CD4-positive, alpha-beta T cell (primary cell): Measurements from ENCODE around the gene TRAF3IP3. TPM values are rescaled to one million over a fixed set of nuclear protein-coding genes. Genes with fewer than 3 reads are reported as not detected.

Experiments
- ATAC-seq: fragments of 200-7000 bp; cut with Tn5 transposase; one replicate; pipeline ENCODE4 v1.10.0; 2022; ENCODE audit warnings: mild to moderate bottlenecking; ENCODE audit not compliant: poor library complexity
- CTCF ChIA-PET: fragments of 350-600 bp; sonication (Branson Sonifier 250); formaldehyde crosslinking; loops from one replicate; lab custom pipeline; 2021; ENCODE audit warnings: antibody characterized with exemption, inconsistent platforms; lab: Charles Lee
- POLR2A ChIA-PET: fragments of 350-600 bp; sonication (Branson Sonifier 250); formaldehyde crosslinking; loops from one replicate; lab custom pipeline; 2021; ENCODE audit warnings: antibody characterized with exemption, inconsistent platforms; lab: Charles Lee
- DNase-seq, 14 experiments: peaks; one replicate each; pipeline ENCODE4 v3.0.0-alpha.2; 2013 to 2020; ENCODE audit warnings: mixed read lengths in 2 of 14
- H3K27ac ChIP-seq, 2 donors: one replicate each; pipeline versions ENCODE4 v1.5.1 to v1.7.0; 2013; ENCODE audit warnings: low read length in 2 of 2, low read depth in 1 of 2, mild to moderate bottlenecking in 1 of 2
- H3K27me3 ChIP-seq, 2 experiments: 1 replicate in 1 of 2; 2 replicates in 1 of 2; pipeline versions ENCODE4 v1.6.1 to v1.7.0; 2013; ENCODE audit warnings: low read length in 2 of 2, control low read depth in 1 of 2, mild to moderate bottlenecking in 1 of 2, moderate library complexity in 1 of 2; ENCODE audit not compliant: insufficient read depth in 2 of 2, control insufficient read depth in 1 of 2
- H3K36me3 ChIP-seq: one replicate; pipeline ENCODE4 v1.6.1; 2013; ENCODE audit warnings: low read length, control low read depth; ENCODE audit not compliant: insufficient read depth
- H3K4me1 ChIP-seq: one replicate; pipeline ENCODE4 v1.6.1; 2013; ENCODE audit warnings: low read length, control low read depth; ENCODE audit not compliant: insufficient read depth
- H3K4me3 ChIP-seq: one replicate; pipeline ENCODE4 v1.5.1; 2013; ENCODE audit warnings: mild to moderate bottlenecking, low read length, moderate library complexity
- H3K9me3 ChIP-seq, 2 experiments: 1 replicate in 1 of 2; 2 replicates in 1 of 2; pipeline versions ENCODE4 v1.6.1 to v1.7.0; 2013; ENCODE audit warnings: low read length in 2 of 2, mild to moderate bottlenecking in 2 of 2, control low read depth in 1 of 2, moderate library complexity in 1 of 2; ENCODE audit not compliant: control insufficient read depth in 1 of 2, insufficient read depth in 1 of 2
- H3K27ac Mint-ChIP-seq: one replicate; pipeline ENCODE4 v1.8.0; 2020; ENCODE audit warnings: mixed read lengths
- H3K27me3 Mint-ChIP-seq: one replicate; pipeline ENCODE4 v1.8.0; 2021; ENCODE audit warnings: mixed read lengths
- H3K36me3 Mint-ChIP-seq: one replicate; pipeline ENCODE4 v1.8.0; 2021; ENCODE audit warnings: low read depth, mixed read lengths
- H3K4me1 Mint-ChIP-seq: one replicate; pipeline ENCODE4 v1.8.0; 2021; ENCODE audit warnings: low read depth, mixed read lengths
- H3K4me3 Mint-ChIP-seq: one replicate; pipeline ENCODE4 v1.8.0; 2020; ENCODE audit warnings: mild to moderate bottlenecking, mixed read lengths
- H3K9me3 Mint-ChIP-seq: one replicate; pipeline ENCODE4 v1.8.0; 2020; ENCODE audit warnings: mixed read lengths
- CTCF ChIP-seq: fragments of 200-600 bp; IDR thresholded peaks from one replicate; pipeline ENCODE4 v1.8.0; 2022; ENCODE audit warnings: antibody characterized with exemption, mild to moderate bottlenecking
- intact Hi-C, 2 experiments: fragments of 100-400 bp; cut with DNase I in 1 of 2; cut with micrococcal nuclease in 1 of 2; formaldehyde crosslinking; loops; one replicate each; pipeline versions ENCODE4 v1.15.1 to v1.9.0; 2023 to 2025; cut with DNase I, micrococcal nuclease
- total RNA-seq, 174 experiments: library from RNA in 2 of 174; stranded (reverse) in 2 of 174; gene quantifications; one replicate each; pipeline ENCODE4 v1.2.3 and lab custom pipeline; 2021 to 2026

Gene TRAF3IP3
- total RNA-seq, 2 experiments from 2014 or later, result 279 to 290 TPM

GRCh38 chr1:209766051-209766450 lies 10.2 kb downstream of the TRAF3IP3 start:
- DNase-seq (peak in 2 of 14 experiments; percentile 42 to 49), ATAC-seq (no peak)
- no peaks in the 10 kb centered on the region for H3K9me3 ChIP-seq
- no peak overlapping the region for H3K4me3 Mint-ChIP-seq
- no peaks in the 10 kb centered on the region for H3K9me3 Mint-ChIP-seq
- no peaks in the 10 kb centered on the region for H3K27me3 ChIP-seq
- TF ChIP-seq CTCF, result no peak
- peak overlapping the region; percentile 36 to 71 for H3K27ac ChIP-seq
- H3K4me1 Mint-ChIP-seq, result peaks cover 80% of the 10 kb centered on the region
- no peak overlapping the region for H3K4me3 ChIP-seq
- H3K4me1 ChIP-seq, result peaks cover 75% of the 10 kb centered on the region
- ChIA-PET POLR2A (interaction anchor here (1.1 to 6.6 kb wide), 4 partner anchors 12 to 91 kb away, joined by 3 to 478 read pairs (median 125); partner anchors contain the start of genes C1orf74, G0S2, TRAF3IP3 and UTP25), CTCF (interaction anchor here (0.5 to 9.3 kb wide), 5 partner anchors 8 to 608 kb away, joined by 3 to 80 read pairs (median 5); partner anchors contain the start of genes TRAF3IP3 and UTP25)
- H3K27me3 Mint-ChIP-seq, result no peaks in the 10 kb centered on the region
- H3K27ac Mint-ChIP-seq, result no peak overlapping the region
- peaks cover 67% of the 10 kb centered on the region for H3K36me3 ChIP-seq
- H3K36me3 Mint-ChIP-seq, result peaks cover 61% of the 10 kb centered on the region
- intact Hi-C loops, result loop anchor here (2.0 to 5.0 kb wide), 3 partner anchors 17 to 74 kb away; partner anchors contain the start of gene UTP25 (in 1 of the 2)

- H3K4me3 Mint-ChIP-seq, result no peak overlapping the region
- no peaks in the 10 kb centered on the region for H3K27me3 ChIP-seq
- POLR2A ChIA-PET, result interaction anchor here (5.8 to 6.6 kb wide), 2 partner anchors 13 kb away, joined by 245 to 478 read pairs; partner anchors contain the start of genes C1orf74 and TRAF3IP3
- peak overlapping the region; percentile 71 for H3K4me3 ChIP-seq
- H3K4me1 Mint-ChIP-seq, result peaks cover 70% of the 10 kb centered on the region
- H3K9me3 Mint-ChIP-seq, result no peaks in the 10 kb centered on the region
- peaks cover 59% of the 10 kb centered on the region for H3K36me3 ChIP-seq
- no peak for DNase-seq
- CTCF ChIA-PET, result interaction anchor here (1.5 to 9.3 kb wide), 5 partner anchors 9 to 61 kb away, joined by 5 to 80 read pairs (median 7); partner anchors contain the start of genes TRAF3IP3 and UTP25
- intact Hi-C loops, result loop anchor here (1.0 to 5.0 kb wide), 4 partner anchors 10 to 75 kb away; partner anchors contain the start of gene UTP25 (in 1 of the 2)
- peaks cover 75% of the 10 kb centered on the region for H3K4me1 ChIP-seq
- no peak for TF ChIP-seq CTCF
- peak overlapping the region; percentile 33 to 73 for H3K27ac ChIP-seq
- peaks cover 51% of the 10 kb centered on the region for H3K36me3 Mint-ChIP-seq
- no peaks in the 10 kb centered on the region for H3K27me3 Mint-ChIP-seq
- no peaks in the 10 kb centered on the region for H3K9me3 ChIP-seq
- ATAC-seq, result no peak
- H3K27ac Mint-ChIP-seq, result no peak overlapping the region
These were observed 11.2 kb downstream of the TRAF3IP3 start for GRCh38 chr1:209767096-209767495.

- CTCF ChIA-PET, result interaction anchor here (1.2 to 9.3 kb wide), 9 partner anchors 10 to 1367 kb away, joined by 3 to 80 read pairs (median 7); partner anchors contain the start of genes KCNH1, TRAF3IP3 and UTP25
- H3K36me3 Mint-ChIP-seq, result peaks cover 45% of the 10 kb centered on the region
- peak in 4 of 14 experiments; percentile 23 to 49 (median 42) for DNase-seq
These were observed 11.9 kb downstream of the TRAF3IP3 start for GRCh38 chr1:209767706-209768105.

More at GRCh38 chr1:209767706-209768105, 11.9 kb downstream of the TRAF3IP3 start:
- intact Hi-C loops, result loop anchor here (1.0 to 5.0 kb wide), 6 partner anchors 10 to 75 kb away; partner anchors contain the start of genes TRAF3IP3 (in 1 of the 2) and UTP25 (in 1 of the 2)
- peak overlapping the region; percentile 71 for H3K4me3 ChIP-seq
- no peak for ATAC-seq
- no peak overlapping the region for H3K4me3 Mint-ChIP-seq
- H3K27me3 Mint-ChIP-seq, result no peaks in the 10 kb centered on the region
- H3K9me3 Mint-ChIP-seq, result no peaks in the 10 kb centered on the region
- peaks cover 75% of the 10 kb centered on the region for H3K4me1 ChIP-seq
- no peaks in the 10 kb centered on the region for H3K9me3 ChIP-seq
- TF ChIP-seq CTCF, result no peak
- H3K27me3 ChIP-seq, result no peaks in the 10 kb centered on the region
- peaks cover 64% of the 10 kb centered on the region for H3K4me1 Mint-ChIP-seq
- H3K27ac Mint-ChIP-seq, result no peak overlapping the region
- peak overlapping the region; percentile 33 to 73 for H3K27ac ChIP-seq
- POLR2A ChIA-PET, result interaction anchor here (0.6 to 6.6 kb wide), 9 partner anchors 12 to 158 kb away, joined by 3 to 478 read pairs (median 16); partner anchors contain the start of genes C1orf74, TRAF3IP3 and UTP25
- H3K36me3 ChIP-seq, result peaks cover 59% of the 10 kb centered on the region
